ENCODE measurements around the gene CD82.
"Not testable (repeated sequence)": the region's sequence is repeated elsewhere in the genome, so short reads cannot be mapped to it uniquely, and the experiment has no call there.

The CD82 gene

DNA sequence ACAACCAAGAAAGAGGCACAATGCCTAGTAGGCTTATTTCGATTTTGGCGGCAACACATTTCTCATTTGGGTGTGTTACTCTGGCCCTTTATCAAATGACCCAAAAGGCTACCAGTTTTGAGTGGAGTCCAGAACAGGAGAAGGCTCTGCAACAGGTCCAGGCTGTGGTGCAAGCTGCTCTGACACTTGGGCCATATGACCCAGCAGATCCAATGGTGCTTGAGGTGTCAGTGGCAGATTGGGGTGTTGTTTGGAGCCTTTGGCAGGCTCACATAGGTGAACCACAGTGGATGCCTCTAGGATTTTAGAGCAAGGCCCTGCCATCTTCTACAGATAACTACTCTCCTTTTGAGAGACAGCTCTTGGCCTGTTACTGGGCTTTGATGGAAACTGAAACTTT lies 17.9 kb upstream of the CD82 start:
- 95 to 97% methylated on average over 2 of the region's 2 CpGs for WGBS, 2 experiments

GRCh38 chr11:44548032-44548695 lies 17.3 kb upstream of the CD82 start:
- Histone ChIP-seq H3K27ac (ENCODE audit: insufficient read depth, low read depth, low read length, poor library complexity, severe bottlenecking) (no peak overlapping the region), H3K36me3 (ENCODE audit: control insufficient read depth, insufficient read depth, low read length) (no peaks in the 10 kb centered on the region), H3K9me3 (ENCODE audit: control insufficient read depth, low read length) (no peaks in the 10 kb centered on the region), H3K4me3 (ENCODE audit: insufficient read depth, low read depth, low read length) (no peak overlapping the region), H3K27me3 (ENCODE audit: control insufficient read depth, insufficient read depth, low read length, poor library complexity, severe bottlenecking) (no peaks in the 10 kb centered on the region), H3K4me1 (ENCODE audit: control insufficient read depth, insufficient read depth, low read length) (no peaks in the 10 kb centered on the region)
- WGBS, 2 experiments: 94 to 97% methylated on average over 4 of the region's 4 CpGs

More for the DNA sequence above, 17.9 kb upstream of the CD82 start:
- H3K27ac ChIP-seq (ENCODE audit: insufficient read depth, low read depth, low read length, poor library complexity, severe bottlenecking); H3K9me3 ChIP-seq (ENCODE audit: control insufficient read depth, low read length); H3K4me1 ChIP-seq (ENCODE audit: control insufficient read depth, insufficient read depth, low read length); H3K27me3 ChIP-seq (ENCODE audit: control insufficient read depth, insufficient read depth, low read length, poor library complexity, severe bottlenecking); H3K4me3 ChIP-seq (ENCODE audit: insufficient read depth, low read depth, low read length); H3K36me3 ChIP-seq (ENCODE audit: control insufficient read depth, insufficient read depth, low read length): not testable (repeated sequence)

- not testable (repeated sequence) for H3K4me3 ChIP-seq (ENCODE audit: insufficient read depth, low read depth, low read length); H3K27ac ChIP-seq (ENCODE audit: insufficient read depth, low read depth, low read length, poor library complexity, severe bottlenecking); H3K27me3 ChIP-seq (ENCODE audit: control insufficient read depth, insufficient read depth, low read length, poor library complexity, severe bottlenecking); H3K36me3 ChIP-seq (ENCODE audit: control insufficient read depth, insufficient read depth, low read length); H3K4me1 ChIP-seq (ENCODE audit: control insufficient read depth, insufficient read depth, low read length); H3K9me3 ChIP-seq (ENCODE audit: control insufficient read depth, low read length)
- 91 to 94% methylated on average over 5 of the region's 5 CpGs for WGBS, 2 experiments
Observed at GRCh38 chr11:44548961-44549749, 16.3 kb upstream of the CD82 start.

GRCh38 chr11:44550123-44550522 lies 15.3 kb upstream of the CD82 start:
- Histone ChIP-seq H3K27me3 (ENCODE audit: control insufficient read depth, insufficient read depth, low read length, poor library complexity, severe bottlenecking) (no peaks in the 10 kb centered on the region), H3K36me3 (ENCODE audit: control insufficient read depth, insufficient read depth, low read length) (no peaks in the 10 kb centered on the region), H3K27ac (ENCODE audit: insufficient read depth, low read depth, low read length, poor library complexity, severe bottlenecking) (no peak overlapping the region), H3K4me1 (ENCODE audit: control insufficient read depth, insufficient read depth, low read length) (no peaks in the 10 kb centered on the region), H3K4me3 (ENCODE audit: insufficient read depth, low read depth, low read length) (no peak overlapping the region), H3K9me3 (ENCODE audit: control insufficient read depth, low read length) (no peaks in the 10 kb centered on the region)
- 80% methylated on average over 8 of the region's 8 CpGs for WGBS, 2 experiments

- H3K4me3 ChIP-seq (ENCODE audit: insufficient read depth, low read depth, low read length): no peak overlapping the region
- H3K27me3 ChIP-seq (ENCODE audit: control insufficient read depth, insufficient read depth, low read length, poor library complexity, severe bottlenecking): no peaks in the 10 kb centered on the region
- no peaks in the 10 kb centered on the region for H3K9me3 ChIP-seq (ENCODE audit: control insufficient read depth, low read length)
- no peaks in the 10 kb centered on the region for H3K36me3 ChIP-seq (ENCODE audit: control insufficient read depth, insufficient read depth, low read length)
- H3K4me1 ChIP-seq (ENCODE audit: control insufficient read depth, insufficient read depth, low read length): no peaks in the 10 kb centered on the region
- no peak overlapping the region for H3K27ac ChIP-seq (ENCODE audit: insufficient read depth, low read depth, low read length, poor library complexity, severe bottlenecking)
- 93% methylated on average over 4 of the region's 4 CpGs for WGBS, 2 experiments
Observed at GRCh38 chr11:44551456-44552139, 13.9 kb upstream of the CD82 start.

- Histone ChIP-seq H3K36me3 (ENCODE audit: control insufficient read depth, insufficient read depth, low read length) (no peaks in the 10 kb centered on the region), H3K27ac (ENCODE audit: insufficient read depth, low read depth, low read length, poor library complexity, severe bottlenecking) (no peak overlapping the region), H3K9me3 (ENCODE audit: control insufficient read depth, low read length) (no peaks in the 10 kb centered on the region), H3K27me3 (ENCODE audit: control insufficient read depth, insufficient read depth, low read length, poor library complexity, severe bottlenecking) (no peaks in the 10 kb centered on the region), H3K4me1 (ENCODE audit: control insufficient read depth, insufficient read depth, low read length) (peaks cover 31% of the 10 kb centered on the region), H3K4me3 (ENCODE audit: insufficient read depth, low read depth, low read length) (no peak overlapping the region)
- WGBS, 2 experiments: 92 to 94% methylated on average over 5 of the region's 5 CpGs
Observed at GRCh38 chr11:44555031-44555800, 10.2 kb upstream of the CD82 start.

DNA sequence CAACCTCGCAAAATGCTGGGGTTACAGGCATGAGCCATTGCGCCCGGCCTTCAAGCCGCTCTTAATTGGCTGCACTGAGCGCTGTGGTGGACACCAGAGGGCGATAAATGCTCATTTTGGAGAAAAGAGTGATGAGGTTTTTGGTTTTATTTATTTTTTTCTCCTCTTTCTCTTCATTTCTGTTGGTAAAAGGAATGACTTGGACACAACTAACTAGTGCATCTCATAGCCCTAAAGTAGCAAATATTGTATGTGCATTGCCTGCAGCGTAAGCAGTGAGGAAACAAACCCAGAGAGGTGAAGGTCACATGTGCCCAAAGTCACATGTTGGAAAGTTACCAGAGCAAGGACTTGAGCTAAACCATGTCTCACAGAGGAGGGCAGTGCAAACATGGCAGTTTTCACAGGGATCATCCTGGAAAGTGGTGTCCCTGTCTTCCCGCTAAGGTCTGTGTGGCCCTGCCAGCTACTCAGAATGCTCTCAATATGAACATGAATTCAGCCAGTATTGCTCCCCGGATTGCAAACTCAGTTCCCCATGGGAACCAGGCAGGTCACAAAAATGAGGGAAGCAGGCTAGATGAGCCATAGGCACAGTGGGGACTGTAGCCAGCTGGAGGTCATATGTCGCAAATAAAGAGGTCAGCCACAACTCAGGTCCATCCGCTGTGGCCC lies 8.6 kb upstream of the CD82 start:
- H3K4me1 ChIP-seq (ENCODE audit: control insufficient read depth, insufficient read depth, low read length): peaks cover 43% of the 10 kb centered on the region
- H3K27me3 ChIP-seq (ENCODE audit: control insufficient read depth, insufficient read depth, low read length, poor library complexity, severe bottlenecking): no peaks in the 10 kb centered on the region
- no peaks in the 10 kb centered on the region for H3K9me3 ChIP-seq (ENCODE audit: control insufficient read depth, low read length)
- no peaks in the 10 kb centered on the region for H3K36me3 ChIP-seq (ENCODE audit: control insufficient read depth, insufficient read depth, low read length)
- H3K27ac ChIP-seq (ENCODE audit: insufficient read depth, low read depth, low read length, poor library complexity, severe bottlenecking): no peak overlapping the region
- 43 to 44% methylated on average over 11 of the region's 11 CpGs for WGBS, 2 experiments
- no peak overlapping the region for H3K4me3 ChIP-seq (ENCODE audit: insufficient read depth, low read depth, low read length)

GRCh38 chr11:44557464-44557863 lies 8.0 kb upstream of the CD82 start:
- peaks cover 43% of the 10 kb centered on the region for H3K4me1 ChIP-seq (ENCODE audit: control insufficient read depth, insufficient read depth, low read length)
- WGBS, 2 experiments: 87% methylated on average over 5 of the region's 5 CpGs
- H3K27me3 ChIP-seq (ENCODE audit: control insufficient read depth, insufficient read depth, low read length, poor library complexity, severe bottlenecking): no peaks in the 10 kb centered on the region
- no peak overlapping the region for H3K27ac ChIP-seq (ENCODE audit: insufficient read depth, low read depth, low read length, poor library complexity, severe bottlenecking)
- H3K36me3 ChIP-seq (ENCODE audit: control insufficient read depth, insufficient read depth, low read length): no peaks in the 10 kb centered on the region
- no peak overlapping the region for H3K4me3 ChIP-seq (ENCODE audit: insufficient read depth, low read depth, low read length)
- no peaks in the 10 kb centered on the region for H3K9me3 ChIP-seq (ENCODE audit: control insufficient read depth, low read length)

DNA sequence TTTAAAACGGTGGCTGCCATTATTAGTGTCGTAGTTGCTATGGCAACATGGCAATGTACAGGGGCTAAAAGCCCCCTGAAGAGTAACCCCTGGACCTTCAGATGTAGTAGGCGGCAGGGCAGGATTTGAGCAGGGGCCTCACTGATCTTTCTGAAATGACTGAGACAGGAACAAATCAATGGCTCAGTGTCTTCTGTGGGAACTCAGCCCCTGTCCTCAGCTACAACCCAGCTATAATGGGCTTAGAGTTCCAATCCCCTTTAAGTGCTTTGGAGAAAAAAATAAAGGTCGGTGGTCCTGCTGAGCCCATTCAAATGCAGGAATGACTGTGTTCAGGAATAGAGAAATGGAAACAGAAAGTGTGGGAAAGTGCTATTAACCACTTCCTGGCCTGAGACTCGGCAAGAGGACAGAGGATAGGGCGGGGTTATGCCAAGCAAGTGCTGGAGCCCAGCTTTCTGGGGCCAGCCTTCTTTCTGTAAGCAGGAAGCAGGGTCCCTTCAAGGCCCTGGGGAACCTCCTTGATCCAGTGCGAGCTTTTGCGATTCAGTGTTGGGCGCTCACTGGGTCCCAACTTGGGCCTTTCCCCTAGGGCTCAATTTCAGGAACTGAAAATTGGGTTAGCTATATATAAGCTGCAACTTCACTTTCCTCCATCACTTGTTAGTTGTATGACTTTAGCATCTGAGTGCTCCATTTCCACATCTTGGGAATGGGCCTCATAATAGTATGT lies 6.1 kb upstream of the CD82 start:
- no peak overlapping the region for H3K4me3 ChIP-seq (ENCODE audit: insufficient read depth, low read depth, low read length)
- no peaks in the 10 kb centered on the region for H3K36me3 ChIP-seq (ENCODE audit: control insufficient read depth, insufficient read depth, low read length)
- H3K9me3 ChIP-seq (ENCODE audit: control insufficient read depth, low read length): no peaks in the 10 kb centered on the region
- H3K4me1 ChIP-seq (ENCODE audit: control insufficient read depth, insufficient read depth, low read length): peaks cover 58% of the 10 kb centered on the region
- WGBS, 2 experiments: 2% methylated on average over 9 of the region's 9 CpGs
- H3K27ac ChIP-seq (ENCODE audit: insufficient read depth, low read depth, low read length, poor library complexity, severe bottlenecking): peak overlapping the region; percentile 30
- no peaks in the 10 kb centered on the region for H3K27me3 ChIP-seq (ENCODE audit: control insufficient read depth, insufficient read depth, low read length, poor library complexity, severe bottlenecking)
